ENCODE data around the gene AKR1E2. TPM values are rescaled to one million over a fixed set of nuclear protein-coding genes. Genes with fewer than 3 reads are reported as not detected.

Gene AKR1E2
- total and polyA plus RNA-seq, 2 donors from 2014 or later, result 1.8 to 5.8 TPM

GRCh38 chr10:4786043-4786839, 39.8 kb upstream of the AKR1E2 start:
- Histone ChIP-seq H3K27me3 (ENCODE audit: control insufficient read depth, insufficient read depth, low read length) (no peaks in the 10 kb centered on the region), H3K27ac (ENCODE audit: low read depth in 2 of 2, low read length in 2 of 2) (no peak overlapping the region), H3K9me3 (ENCODE audit: control insufficient read depth in 2 of 3, insufficient read depth in 1 of 3, low read length in 3 of 3) (no peaks in the 10 kb centered on the region), H3K36me3 (ENCODE audit: control insufficient read depth in 2 of 3, insufficient read depth in 3 of 3, low read length in 3 of 3) (no peaks in the 10 kb centered on the region), H3K9ac (ENCODE audit: low read length in 3 of 3) (no peak overlapping the region), H3K4me3 (ENCODE audit: low read length in 3 of 3) (no peak overlapping the region), H3K4me1 (ENCODE audit: control insufficient read depth in 2 of 3, insufficient read depth in 2 of 3, low read depth in 1 of 3, low read length in 3 of 3) (no peaks in the 10 kb centered on the region)
- FAIRE-seq (no peak), DNase-seq (no peak)
- intact Hi-C loops (cut with DNase I), result no loop called here
- no peak for TF ChIP-seq CTCF (IDR thresholded peaks at IDR 0.05; ENCODE audit: borderline replicate concordance, extremely low read depth, insufficient read depth)

- no peaks in the 10 kb centered on the region for H3K4me1 ChIP-seq (ENCODE audit: control insufficient read depth in 2 of 3, insufficient read depth in 2 of 3, low read depth in 1 of 3, low read length in 3 of 3)
- no peak overlapping the region for H3K9ac ChIP-seq (ENCODE audit: low read length in 3 of 3)
- H3K9me3 ChIP-seq (ENCODE audit: control insufficient read depth in 2 of 3, insufficient read depth in 1 of 3, low read length in 3 of 3), result no peaks in the 10 kb centered on the region
- H3K27me3 ChIP-seq (ENCODE audit: control insufficient read depth, insufficient read depth, low read length), result no peaks in the 10 kb centered on the region
- no peaks in the 10 kb centered on the region for H3K36me3 ChIP-seq (ENCODE audit: control insufficient read depth in 2 of 3, insufficient read depth in 3 of 3, low read length in 3 of 3)
- no peak overlapping the region for H3K27ac ChIP-seq (ENCODE audit: low read depth in 2 of 2, low read length in 2 of 2)
- DNase-seq, result no peak
- intact Hi-C loops (cut with DNase I), result no loop called here
- no peak for TF ChIP-seq CTCF (IDR thresholded peaks at IDR 0.05; ENCODE audit: borderline replicate concordance, extremely low read depth, insufficient read depth)
- no peak for FAIRE-seq
- no peak overlapping the region for H3K4me3 ChIP-seq (ENCODE audit: low read length in 3 of 3)
Observed at GRCh38 chr10:4790045-4790444, 36.0 kb upstream of the AKR1E2 start.

GRCh38 chr10:4790922-4791321, 35.1 kb upstream of the AKR1E2 start:
- no peak for TF ChIP-seq CTCF (IDR thresholded peaks at IDR 0.05; ENCODE audit: borderline replicate concordance, extremely low read depth, insufficient read depth)
- DNase-seq (no peak), FAIRE-seq (no peak)
- H3K9ac ChIP-seq (ENCODE audit: low read length in 3 of 3), result no peak overlapping the region
- no peak overlapping the region for H3K4me3 ChIP-seq (ENCODE audit: low read length in 3 of 3)
- intact Hi-C loops (cut with DNase I), result no loop called here
- H3K27me3 ChIP-seq (ENCODE audit: control insufficient read depth, insufficient read depth, low read length), result no peaks in the 10 kb centered on the region
- H3K27ac ChIP-seq (ENCODE audit: low read depth in 2 of 2, low read length in 2 of 2), result no peak overlapping the region
- no peaks in the 10 kb centered on the region for H3K36me3 ChIP-seq (ENCODE audit: control insufficient read depth in 2 of 3, insufficient read depth in 3 of 3, low read length in 3 of 3)
- H3K4me1 ChIP-seq (ENCODE audit: control insufficient read depth in 2 of 3, insufficient read depth in 2 of 3, low read depth in 1 of 3, low read length in 3 of 3), result no peaks in the 10 kb centered on the region
- no peaks in the 10 kb centered on the region for H3K9me3 ChIP-seq (ENCODE audit: control insufficient read depth in 2 of 3, insufficient read depth in 1 of 3, low read length in 3 of 3)
